ENCODE data around the gene SUPT3H. TPM values are rescaled to one million over a fixed set of nuclear protein-coding genes. Genes with fewer than 3 reads are reported as not detected.

SUPT3H gene
- total RNA-seq, 1 donor, result 4.7 TPM

GRCh38 chr6:45160305-45160704 is 217.4 kb downstream of the SUPT3H start:
- no peak for DNase-seq (ENCODE audit: insufficient read length, low spot score, missing footprints)

GRCh38 chr6:45156075-45156474 is 221.7 kb downstream of the SUPT3H start:
- no peaks in the 10 kb centered on the region for H3K4me1 ChIP-seq (ENCODE audit: insufficient read depth, low read length)
- no peaks in the 10 kb centered on the region for H4K20me1 ChIP-seq (ENCODE audit: insufficient read depth, low read length)
- H3K27ac ChIP-seq (ENCODE audit: low read depth, low read length), result no peak overlapping the region
- no peak overlapping the region for H3K4me2 ChIP-seq (ENCODE audit: insufficient read depth, low read length)
- TF ChIP-seq CTCF (IDR thresholded peaks at IDR 0.05; ENCODE audit: extremely low read depth, low read depth, low read length), result no peak
- no peaks in the 10 kb centered on the region for H3K79me2 ChIP-seq (ENCODE audit: insufficient read depth, low read length)
- no peak overlapping the region for H2AFZ ChIP-seq (ENCODE audit: low read length)
- H3K36me3 ChIP-seq (ENCODE audit: insufficient read depth, low read length), result no peaks in the 10 kb centered on the region
- no peaks in the 10 kb centered on the region for H3K27me3 ChIP-seq (ENCODE audit: insufficient read depth, low read length)
- no peak overlapping the region for H3K4me3 ChIP-seq (ENCODE audit: insufficient read depth, low read length)
- H3K9me3 ChIP-seq (ENCODE audit: low read depth, low read length), result no peaks in the 10 kb centered on the region
- no peak for DNase-seq (ENCODE audit: insufficient read length, low spot score, missing footprints)

More at GRCh38 chr6:45160305-45160704, 217.4 kb downstream of the SUPT3H start:
- no peak overlapping the region for H3K4me2 ChIP-seq (ENCODE audit: insufficient read depth, low read length)
- no peaks in the 10 kb centered on the region for H4K20me1 ChIP-seq (ENCODE audit: insufficient read depth, low read length)
- no peaks in the 10 kb centered on the region for H3K4me1 ChIP-seq (ENCODE audit: insufficient read depth, low read length)
- no peaks in the 10 kb centered on the region for H3K36me3 ChIP-seq (ENCODE audit: insufficient read depth, low read length)
- no peak overlapping the region for H2AFZ ChIP-seq (ENCODE audit: low read length)
- no peaks in the 10 kb centered on the region for H3K9me3 ChIP-seq (ENCODE audit: low read depth, low read length)
- no peak overlapping the region for H3K27ac ChIP-seq (ENCODE audit: low read depth, low read length)
- H3K79me2 ChIP-seq (ENCODE audit: insufficient read depth, low read length), result no peaks in the 10 kb centered on the region
- no peak overlapping the region for H3K4me3 ChIP-seq (ENCODE audit: insufficient read depth, low read length)
- no peaks in the 10 kb centered on the region for H3K27me3 ChIP-seq (ENCODE audit: insufficient read depth, low read length)
- no peak for TF ChIP-seq CTCF (IDR thresholded peaks at IDR 0.05; ENCODE audit: extremely low read depth, low read depth, low read length)

- H2AFZ ChIP-seq (ENCODE audit: low read length), result no peak overlapping the region
- no peaks in the 10 kb centered on the region for H3K9me3 ChIP-seq (ENCODE audit: low read depth, low read length)
- H3K27me3 ChIP-seq (ENCODE audit: insufficient read depth, low read length), result no peaks in the 10 kb centered on the region
- no peak overlapping the region for H3K4me3 ChIP-seq (ENCODE audit: insufficient read depth, low read length)
- no peak for DNase-seq (ENCODE audit: insufficient read length, low spot score, missing footprints)
- H3K27ac ChIP-seq (ENCODE audit: low read depth, low read length), result no peak overlapping the region
- H3K4me2 ChIP-seq (ENCODE audit: insufficient read depth, low read length), result no peak overlapping the region
- H3K4me1 ChIP-seq (ENCODE audit: insufficient read depth, low read length), result no peaks in the 10 kb centered on the region
- no peak for TF ChIP-seq CTCF (IDR thresholded peaks at IDR 0.05; ENCODE audit: extremely low read depth, low read depth, low read length)
- no peaks in the 10 kb centered on the region for H3K79me2 ChIP-seq (ENCODE audit: insufficient read depth, low read length)
- no peaks in the 10 kb centered on the region for H4K20me1 ChIP-seq (ENCODE audit: insufficient read depth, low read length)
- H3K36me3 ChIP-seq (ENCODE audit: insufficient read depth, low read length), result no peaks in the 10 kb centered on the region
Observed at GRCh38 chr6:45155341-45155894, 222.3 kb downstream of the SUPT3H start.

GRCh38 chr6:45154679-45155078 is 223.1 kb downstream of the SUPT3H start:
- Histone ChIP-seq H3K4me2 (ENCODE audit: insufficient read depth, low read length) (no peak overlapping the region), H3K4me3 (ENCODE audit: insufficient read depth, low read length) (no peak overlapping the region), H3K79me2 (ENCODE audit: insufficient read depth, low read length) (no peaks in the 10 kb centered on the region), H3K36me3 (ENCODE audit: insufficient read depth, low read length) (no peaks in the 10 kb centered on the region), H2AFZ (ENCODE audit: low read length) (no peak overlapping the region), H3K4me1 (ENCODE audit: insufficient read depth, low read length) (no peaks in the 10 kb centered on the region), H3K9me3 (ENCODE audit: low read depth, low read length) (no peaks in the 10 kb centered on the region), H4K20me1 (ENCODE audit: insufficient read depth, low read length) (no peaks in the 10 kb centered on the region), H3K27me3 (ENCODE audit: insufficient read depth, low read length) (no peaks in the 10 kb centered on the region), H3K27ac (ENCODE audit: low read depth, low read length) (no peak overlapping the region)
- TF ChIP-seq CTCF (IDR thresholded peaks at IDR 0.05; ENCODE audit: extremely low read depth, low read depth, low read length), result no peak
- no peak for DNase-seq (ENCODE audit: insufficient read length, low spot score, missing footprints)

Data from osteoblast (primary cell).